SH-SY5Y (cell line): ENCODE measurements around the gene SLC41A3.

ENCODE experiments used
- GATA2 ChIP-seq: IDR thresholded peaks from 2 replicates; pipeline ENCODE4 v1.6.1; 2011; ENCODE audit warnings: mild to moderate bottlenecking, low read depth, low read length
- GATA3 ChIP-seq: IDR thresholded peaks from 2 replicates; pipeline ENCODE4 v1.6.1; 2011; ENCODE audit warnings: low read depth, mild to moderate bottlenecking, low read length, moderate library complexity

DNA sequence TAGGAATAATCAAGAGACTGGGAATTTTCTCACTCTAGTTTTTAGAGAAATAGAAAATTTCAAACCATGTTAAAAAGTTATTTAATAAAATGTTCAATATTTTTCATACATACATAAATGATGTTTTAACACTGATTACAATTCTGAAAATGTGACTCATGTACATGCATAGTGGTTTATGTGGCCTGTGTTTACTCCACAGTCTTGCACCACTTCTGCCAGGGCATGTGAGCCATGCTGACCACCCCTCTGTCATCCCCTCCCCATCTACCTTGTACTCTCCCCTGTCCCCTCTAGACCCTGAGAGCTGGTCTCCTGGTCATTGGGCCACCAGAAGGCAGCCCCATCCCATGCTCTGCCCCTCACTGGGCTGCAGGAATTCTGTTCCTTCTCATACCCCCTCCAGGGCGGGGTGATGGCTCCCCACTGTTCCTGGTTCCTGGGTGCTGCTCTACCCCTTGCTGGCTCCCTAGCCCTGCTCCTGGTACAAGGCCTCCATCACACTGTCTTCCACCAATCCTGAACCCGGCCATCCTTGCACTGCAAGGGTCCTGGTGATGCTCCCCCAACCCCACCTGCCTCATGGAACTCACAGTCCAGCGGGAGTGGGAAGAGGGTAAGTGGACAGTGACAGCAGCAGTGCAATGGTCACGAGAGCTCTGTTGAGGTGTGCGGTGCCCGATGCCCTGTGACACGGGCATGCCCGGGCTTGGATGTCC, 24.2 kb upstream of the SLC41A3 start:
- no peak for TF ChIP-seq GATA3
- TF ChIP-seq GATA2 = no peak
